NCI-H1105 (cell line): ENCODE data around the gene SH3GL1.

Source experiments
- DNase-seq: peaks from one replicate; lab custom pipeline; 2025; lab: John Stamatoyannopoulos, UW

The SH3GL1 gene

GRCh38 chr19:4396949-4397783 lies 3.2 kb downstream of the SH3GL1 start:
- no peak for DNase-seq

GRCh38 chr19:4393947-4394590 lies 6.3 kb downstream of the SH3GL1 start:
- DNase-seq, result no peak

- no peak for DNase-seq
Measured at GRCh38 chr19:4391701-4392483, 8.5 kb downstream of the SH3GL1 start.

DNA sequence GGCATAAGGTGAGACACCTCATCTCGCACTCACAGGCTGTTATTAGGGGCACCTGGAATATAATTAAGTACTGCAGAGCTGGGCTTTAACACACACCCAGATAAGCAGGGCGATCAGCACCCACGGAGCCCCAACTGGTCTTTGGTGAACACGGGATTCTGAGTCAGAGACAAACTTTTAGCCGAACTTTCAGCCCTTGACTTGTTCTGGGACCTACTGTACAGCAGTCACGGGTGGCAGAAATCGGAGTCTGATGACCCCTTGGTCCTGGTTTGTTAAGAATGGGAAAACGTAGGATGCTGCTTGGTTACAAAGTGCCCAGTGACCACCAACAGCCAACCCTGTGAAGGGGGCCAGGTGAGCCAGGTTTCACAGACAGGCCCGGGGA lies 9.0 kb downstream of the SH3GL1 start:
- no peak for DNase-seq

GRCh38 chr19:4390567-4391305 lies 9.6 kb downstream of the SH3GL1 start:
- DNase-seq, result no peak

- DNase-seq, result no peak
Measured at GRCh38 chr19:4390017-4390566, 10.3 kb downstream of the SH3GL1 start.

DNA sequence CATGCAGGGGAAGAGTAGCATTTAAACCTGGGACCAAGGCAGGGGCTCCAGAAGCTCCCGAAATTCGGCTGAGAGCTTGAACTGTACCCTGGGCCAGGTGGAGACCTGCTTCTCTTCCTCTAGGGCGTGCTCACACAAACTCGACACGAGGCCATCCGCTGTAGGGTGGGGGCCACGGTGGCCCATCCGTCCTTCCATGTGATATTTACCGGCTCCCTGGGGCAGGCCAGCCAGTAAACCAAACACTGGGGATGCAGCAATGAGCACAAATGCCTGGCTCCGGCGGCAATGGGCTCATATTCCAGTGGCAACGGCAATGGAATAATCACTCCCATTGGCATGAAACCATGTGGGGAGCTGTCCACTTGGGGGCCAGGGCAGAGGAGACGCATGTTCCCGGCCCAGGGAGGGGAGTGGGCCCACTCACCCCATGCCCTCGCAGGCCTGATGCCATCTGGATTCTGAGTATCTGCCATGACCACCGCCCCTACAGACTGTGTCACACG lies 10.8 kb downstream of the SH3GL1 start:
- DNase-seq, result no peak

DNA sequence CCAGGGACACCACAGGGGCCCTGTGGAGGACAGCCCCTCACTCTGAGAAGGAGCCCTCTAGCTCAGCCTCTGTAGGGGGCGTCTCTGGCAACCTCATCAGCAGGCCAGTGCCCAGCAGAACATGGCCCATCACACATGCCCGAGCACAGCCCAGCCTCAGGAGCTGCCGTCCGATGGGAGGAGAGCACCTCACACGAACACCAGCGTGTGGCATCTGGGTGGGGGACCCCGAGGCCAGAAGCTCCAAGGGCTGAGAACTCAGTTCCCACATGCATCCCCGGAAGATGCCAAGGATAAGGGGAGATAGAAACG lies 11.3 kb downstream of the SH3GL1 start:
- DNase-seq, result no peak

- no peak for DNase-seq
Measured at GRCh38 chr19:4388337-4389063, 11.8 kb downstream of the SH3GL1 start.

GRCh38 chr19:4386041-4386782 lies 14.1 kb downstream of the SH3GL1 start:
- no peak for DNase-seq

GRCh38 chr19:4385291-4386040 lies 14.9 kb downstream of the SH3GL1 start:
- no peak for DNase-seq

DNA sequence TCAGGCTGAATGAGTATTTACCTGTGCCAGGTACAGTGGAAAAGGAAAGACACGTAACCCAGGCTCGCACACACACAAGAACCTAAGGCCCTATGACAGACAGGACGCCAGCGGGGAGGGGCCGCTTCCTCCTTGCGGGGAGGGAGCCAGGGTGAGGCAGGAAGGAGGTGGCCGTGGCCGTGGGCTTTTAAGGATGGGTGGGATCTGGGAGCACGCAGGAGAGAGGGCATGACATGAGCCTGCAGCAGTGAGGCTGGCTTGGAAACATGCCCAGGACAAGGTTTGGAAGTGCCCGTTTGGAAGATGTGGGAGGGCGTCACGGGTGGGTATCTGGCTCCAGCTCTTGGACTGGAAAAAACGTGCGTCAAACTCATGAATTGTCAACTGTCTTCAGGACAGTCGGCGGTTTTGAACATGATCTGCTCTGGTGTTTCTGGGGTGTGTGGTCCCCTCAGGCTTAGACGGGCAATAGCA lies 20.1 kb downstream of the SH3GL1 start:
- DNase-seq, result no peak

- peak; percentile 27 for DNase-seq
Measured at GRCh38 chr19:4379383-4380253, 20.7 kb downstream of the SH3GL1 start.

DNA sequence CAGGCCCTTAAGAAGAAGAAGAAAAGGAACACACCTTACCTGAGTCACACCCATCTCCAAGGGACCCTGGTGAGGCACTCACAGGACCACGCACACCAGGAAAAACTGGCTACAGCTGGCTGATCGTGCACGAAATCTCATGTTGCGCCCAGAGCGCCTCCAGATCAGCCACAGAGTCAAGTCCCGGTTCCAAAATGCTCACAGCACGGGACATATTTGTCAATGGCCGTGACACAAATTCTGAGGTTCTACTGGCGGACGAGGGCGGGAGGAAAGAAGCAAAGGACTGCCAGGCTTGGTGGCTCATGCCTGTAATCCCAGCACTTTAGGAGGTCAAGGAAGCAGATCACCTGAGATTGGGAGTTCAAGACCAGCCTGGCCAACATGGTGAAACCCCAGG lies 21.5 kb downstream of the SH3GL1 start:
- no peak for DNase-seq

GRCh38 chr19:4376991-4377781 lies 23.2 kb downstream of the SH3GL1 start:
- no peak for DNase-seq

DNA sequence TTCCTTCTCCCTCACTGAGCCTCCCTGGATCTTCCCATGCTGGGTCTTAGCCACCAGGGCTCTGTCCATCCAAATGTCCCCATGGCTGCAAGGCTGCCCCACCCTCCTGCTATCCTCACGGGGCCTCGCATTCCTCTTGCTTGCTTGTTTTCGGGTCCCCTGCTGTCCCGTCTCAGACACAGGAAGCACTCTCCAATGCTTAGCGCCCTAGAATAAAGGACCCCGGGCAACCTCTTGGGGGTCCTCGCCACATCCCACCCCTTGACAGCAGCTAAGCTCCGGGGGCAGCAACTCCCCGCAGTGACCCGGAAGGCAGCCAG lies 23.7 kb downstream of the SH3GL1 start:
- no peak for DNase-seq

GRCh38 chr19:4376028-4376670 lies 24.2 kb downstream of the SH3GL1 start:
- DNase-seq, result no peak
